Left hindlimb (tissue), 1 donor: Measurements from ENCODE around the gene SLC22A31.
"Not testable (repeated sequence)": the region's sequence is repeated elsewhere in the genome, so short reads cannot be mapped to it uniquely, and the experiment has no call there.

Experiments used
- DNase-seq: peaks from one replicate; pipeline ENCODE4 v3.0.0-alpha.2; 2018

SLC22A31 gene

DNA sequence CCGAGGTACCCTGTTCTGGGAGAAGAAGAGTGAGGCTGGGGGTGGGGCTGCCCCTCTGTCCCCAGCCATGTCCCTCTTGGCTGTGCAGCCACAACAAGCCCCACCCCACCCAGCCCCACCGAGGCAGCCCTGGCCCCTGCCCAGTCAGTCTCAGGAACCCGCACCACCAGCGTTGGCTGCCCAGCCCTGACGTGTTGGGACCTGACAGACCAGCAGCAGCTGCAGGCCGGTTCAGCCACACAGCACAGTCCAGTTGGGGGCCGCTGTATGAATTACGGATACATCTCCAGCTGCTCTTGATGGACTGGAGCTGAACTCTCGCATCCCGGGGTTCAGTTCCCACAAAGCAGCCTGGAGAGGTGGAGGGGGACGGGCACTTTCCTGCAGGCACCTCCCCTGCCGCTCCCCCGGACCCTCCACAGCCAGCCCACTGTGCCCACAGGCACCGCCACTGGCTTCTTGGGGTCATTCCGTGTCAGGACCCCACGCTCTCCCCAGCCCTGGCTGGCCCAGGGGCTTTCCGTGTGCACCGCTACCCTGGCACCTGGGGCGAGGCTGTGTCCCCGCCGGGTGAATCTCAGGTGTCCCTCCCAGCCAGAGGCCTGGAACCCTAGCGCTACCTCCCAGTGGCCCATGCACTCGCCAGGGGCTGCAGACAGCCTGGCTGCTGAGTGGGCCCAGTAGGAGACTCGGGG lies 21.7 kb downstream of the SLC22A31 start:
- DNase-seq: no peak

DNA sequence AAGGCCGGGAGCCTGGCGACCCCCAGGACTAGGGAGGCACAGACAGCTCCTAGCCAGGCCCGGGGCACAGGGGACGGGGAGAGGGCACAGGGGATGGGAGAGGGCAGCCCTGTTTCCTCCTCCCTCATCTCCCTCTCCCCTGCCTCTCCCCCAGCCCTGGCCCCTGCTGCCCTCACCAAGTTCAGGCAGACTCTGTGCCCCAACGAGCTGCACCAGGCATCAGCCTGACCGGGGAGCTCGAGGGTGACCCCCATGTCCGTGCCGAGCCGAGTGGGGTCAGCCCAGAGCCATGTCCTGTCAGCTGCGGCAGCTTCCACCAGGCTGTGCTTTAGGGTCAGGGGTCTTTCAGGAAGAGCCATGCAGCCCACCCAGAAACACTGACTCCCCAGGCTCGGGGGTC lies 22.8 kb downstream of the SLC22A31 start:
- no peak for DNase-seq

DNA sequence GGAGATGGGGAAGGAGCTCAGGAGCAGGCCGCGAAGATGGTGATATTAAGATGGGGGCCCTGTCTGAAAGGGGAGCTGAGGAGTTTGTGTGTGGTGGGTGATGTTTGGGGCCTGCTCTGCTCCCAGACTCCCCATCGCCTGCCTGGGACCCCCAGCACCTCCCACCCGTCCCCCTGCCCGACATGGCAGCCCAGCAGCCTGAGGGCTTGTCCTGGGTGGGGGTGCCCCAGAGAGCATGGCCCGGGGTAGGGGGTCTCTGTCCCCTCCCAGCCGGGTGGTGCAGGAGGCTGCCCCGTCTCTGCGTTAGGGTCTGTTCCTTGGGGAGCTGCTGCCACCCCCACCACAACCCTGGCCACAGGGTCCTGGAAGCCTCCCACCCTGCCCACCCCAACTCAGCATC lies 23.6 kb downstream of the SLC22A31 start:
- no peak for DNase-seq

DNA sequence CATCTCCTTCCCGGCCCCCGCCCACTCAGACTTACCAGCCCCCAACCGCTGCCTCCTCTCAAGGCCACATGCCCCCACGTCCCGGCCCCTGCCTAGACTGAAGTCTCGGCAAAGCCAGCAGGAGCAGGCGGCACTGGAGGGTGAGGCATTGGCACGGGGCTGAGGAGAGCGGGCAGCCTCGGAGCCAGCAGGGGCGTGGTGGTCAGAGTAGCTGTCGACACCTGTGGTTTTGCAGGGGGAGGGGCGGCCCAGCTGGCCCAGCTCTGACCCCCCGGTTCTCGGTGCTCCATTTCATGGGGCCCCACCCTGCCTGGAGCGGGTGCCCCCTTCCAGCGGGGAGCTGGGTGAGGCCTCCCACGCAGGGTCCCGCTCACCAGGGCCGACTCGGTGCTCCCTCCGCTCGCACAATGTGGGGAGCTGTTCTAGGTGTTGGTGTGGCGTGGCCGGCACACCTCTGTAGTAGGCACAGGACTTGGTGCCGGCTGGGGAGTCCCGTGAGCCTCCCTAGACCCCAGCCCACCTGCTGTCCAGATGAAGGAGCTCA lies 24.1 kb downstream of the SLC22A31 start:
- DNase-seq: peak; percentile 69

DNA sequence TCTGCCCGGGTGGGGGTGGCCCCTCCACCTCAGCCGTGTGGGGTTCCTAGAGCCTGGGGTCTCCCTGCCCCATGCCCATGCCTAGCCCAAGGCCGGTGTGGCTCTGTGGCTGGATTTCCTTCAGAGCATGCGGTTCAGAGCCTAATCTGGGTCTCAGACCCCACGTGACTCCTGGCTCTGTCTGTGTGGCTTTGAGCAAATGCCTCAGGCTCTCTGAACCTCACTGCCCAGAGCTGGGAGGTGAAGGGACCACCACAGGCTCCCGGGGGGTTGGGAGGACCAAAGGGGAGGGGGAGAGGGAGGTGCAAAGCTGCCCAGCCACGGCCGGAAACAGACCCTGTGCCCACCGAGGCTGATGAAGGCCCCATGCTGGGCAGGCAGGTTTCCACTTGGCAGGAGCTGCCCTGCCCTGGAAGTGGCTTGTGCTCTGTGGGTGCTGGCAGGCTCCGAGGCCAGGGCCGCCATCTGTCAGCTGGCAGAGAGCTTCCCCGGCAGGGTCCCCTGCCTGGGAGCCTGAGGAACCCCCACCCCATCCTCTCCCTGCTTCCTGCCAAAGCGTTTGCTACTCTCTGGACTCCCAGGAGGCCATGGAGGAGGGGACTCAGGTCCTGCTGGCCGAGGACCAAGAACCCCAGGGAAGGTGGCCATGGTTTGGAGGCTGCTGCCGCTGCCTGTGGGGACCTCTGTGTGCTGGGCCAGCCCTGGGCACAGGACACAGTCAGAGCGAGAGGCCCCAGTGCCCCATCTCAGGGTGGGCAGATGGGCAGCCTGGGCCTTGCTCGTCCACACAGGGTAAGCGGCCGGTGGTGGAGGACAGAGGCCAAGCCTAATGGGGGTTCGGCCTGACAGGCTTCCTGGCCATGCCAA lies 24.8 kb downstream of the SLC22A31 start:
- DNase-seq: no peak

- DNase-seq: peak; percentile 83
These were observed 25.5 kb downstream of the SLC22A31 start for GRCh38 chr16:89174877-89175276.

DNA sequence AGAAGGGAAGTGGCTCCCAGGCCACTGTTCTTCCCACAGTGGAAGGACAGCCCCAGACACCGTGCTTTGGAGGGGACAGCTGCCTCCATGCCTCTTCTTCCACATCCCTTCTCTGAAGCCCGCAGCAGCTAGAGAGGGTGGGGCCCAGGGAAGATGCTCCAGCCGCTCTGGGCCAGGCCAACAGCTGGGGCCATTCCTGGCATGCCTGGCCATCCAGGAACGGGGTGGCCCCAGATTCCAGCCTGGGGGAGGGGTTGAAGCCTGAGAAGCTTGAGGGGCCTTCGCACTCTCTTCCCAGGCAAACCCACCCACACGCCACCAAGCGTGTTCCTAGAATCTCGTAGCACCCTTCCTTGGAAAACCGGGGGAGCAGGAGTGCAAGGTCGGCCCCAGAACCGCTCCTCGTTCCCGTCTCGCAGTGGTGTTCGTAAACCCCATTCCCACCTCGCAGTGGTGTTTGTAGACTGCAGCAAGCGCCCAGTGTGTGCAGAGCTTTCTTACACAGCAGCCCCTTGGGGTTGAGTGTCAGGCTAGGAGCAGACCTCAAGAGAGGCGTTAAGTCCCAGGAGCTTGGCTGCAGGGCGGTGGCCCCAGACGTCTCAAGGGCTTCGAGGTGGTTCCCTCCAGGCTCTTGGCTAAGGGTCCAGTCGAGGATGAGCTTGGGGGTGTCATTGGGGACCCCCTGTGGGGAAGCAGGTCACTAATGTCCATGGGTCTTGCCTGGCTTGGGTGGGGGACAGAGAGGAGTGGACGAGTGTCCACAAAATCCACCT lies 26.1 kb downstream of the SLC22A31 start:
- peak; percentile 72 for DNase-seq

DNA sequence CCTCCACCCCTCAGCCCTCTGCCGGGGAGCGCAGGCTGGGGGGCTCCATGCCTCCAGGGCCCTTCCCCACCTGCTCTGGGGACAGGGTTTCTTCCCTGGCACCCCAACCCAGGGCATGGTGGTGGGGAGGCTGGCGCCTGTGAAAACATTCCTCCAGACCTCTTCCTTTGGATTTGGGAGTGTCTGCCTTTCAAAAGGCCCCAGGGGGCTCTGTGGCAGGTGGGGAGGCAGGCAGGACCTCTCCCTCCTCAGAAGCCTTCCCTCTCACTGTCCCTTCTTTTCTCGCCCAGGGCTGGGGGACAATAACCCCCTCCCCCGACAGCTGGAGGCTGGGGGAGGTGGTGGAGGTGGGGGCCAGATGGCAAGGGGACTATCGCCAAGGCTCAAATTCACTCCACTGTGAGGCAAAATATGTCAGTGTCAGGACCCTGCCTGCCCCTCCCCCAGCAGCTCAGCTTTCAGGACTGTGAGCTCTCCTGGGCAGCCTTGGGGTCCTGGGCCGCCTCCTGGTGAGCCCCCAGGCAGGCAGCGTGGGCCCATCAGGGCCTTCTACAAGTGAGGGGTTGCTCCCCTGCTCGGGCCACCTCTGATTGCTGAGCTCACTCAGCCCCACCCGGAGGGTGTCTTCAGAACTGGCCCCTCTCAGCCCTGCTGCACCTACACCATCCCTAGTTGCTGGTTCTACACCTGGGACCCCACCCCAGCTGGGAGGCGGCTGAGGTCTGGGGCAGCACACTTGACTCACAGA lies 27.0 kb downstream of the SLC22A31 start:
- no peak for DNase-seq

- peak; percentile 70 for DNase-seq
These were observed 27.7 kb downstream of the SLC22A31 start for GRCh38 chr16:89172528-89173173.

- no peak for DNase-seq
These were observed 28.2 kb downstream of the SLC22A31 start for GRCh38 chr16:89172171-89172527.

- DNase-seq: peak; percentile 96
These were observed 28.8 kb downstream of the SLC22A31 start, which contains the start of gene CDH15 for GRCh38 chr16:89171216-89172170. CDH15 (plus strand) TSS chr16:89171748; CDS start chr16:89171832, 84 bp downstream.

DNA sequence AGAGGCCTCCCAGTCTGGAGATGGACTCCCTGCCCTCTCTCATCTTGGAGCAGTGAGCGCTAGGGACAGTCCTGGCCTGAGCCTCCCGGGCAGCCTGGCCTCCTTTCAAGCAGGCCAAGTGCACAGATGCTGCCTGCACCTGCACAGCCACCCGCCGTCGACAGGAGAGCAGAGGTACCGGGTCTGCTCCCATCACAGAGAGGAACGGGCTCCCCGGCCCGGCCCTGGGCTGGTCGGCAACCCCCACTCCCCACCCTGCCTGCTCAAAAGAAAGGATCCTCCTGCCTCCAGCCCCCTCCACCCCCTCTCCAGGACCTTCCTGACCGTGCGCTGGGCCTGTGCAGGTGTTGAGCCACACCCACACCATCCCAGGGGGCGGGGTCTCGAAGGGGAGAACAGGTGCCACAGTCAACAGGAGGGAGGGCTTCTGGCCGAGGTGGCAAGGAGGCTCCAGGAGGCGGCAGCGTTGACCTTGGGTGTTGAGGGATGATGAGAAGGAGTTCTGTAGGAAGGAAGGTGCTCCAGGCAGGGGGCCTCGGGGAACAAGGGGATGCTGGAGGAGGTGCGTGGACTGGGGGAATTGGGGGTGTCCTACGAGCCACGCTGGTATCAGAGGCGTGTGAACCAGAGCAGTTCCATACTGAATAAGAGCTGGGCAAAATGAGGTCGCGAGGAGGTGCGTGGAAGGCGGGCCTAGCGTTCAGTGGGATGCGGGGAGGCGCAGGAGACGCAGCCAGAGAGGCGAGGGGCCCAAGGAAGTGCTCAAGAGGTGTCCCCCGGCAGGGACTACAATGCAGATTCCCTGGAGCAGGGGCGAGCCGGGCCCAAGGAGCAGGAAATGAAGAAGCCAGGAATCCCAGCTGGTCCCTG lies 29.8 kb downstream of the SLC22A31 start:
- DNase-seq: no peak

DNA sequence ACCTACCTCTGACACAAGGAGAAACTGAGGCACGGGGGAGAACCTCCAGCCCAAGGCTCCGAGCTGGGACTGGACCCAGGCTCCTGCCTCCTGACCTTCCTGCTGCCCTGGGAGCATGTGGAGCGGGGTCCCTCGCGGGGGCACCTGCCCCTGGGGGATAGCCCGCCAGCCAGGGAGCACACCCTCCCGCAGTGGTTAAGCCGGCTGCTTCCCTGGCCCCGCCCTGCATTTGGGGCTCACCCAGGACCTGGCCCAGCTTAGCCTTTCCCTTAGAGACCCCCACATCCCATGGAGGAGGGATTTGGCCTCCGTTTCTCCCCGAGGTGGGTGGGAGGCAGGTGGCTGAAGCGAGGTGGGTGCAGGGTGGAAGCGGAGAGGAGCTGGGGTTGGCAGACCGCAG lies 30.6 kb downstream of the SLC22A31 start:
- DNase-seq: no peak

- DNase-seq: no peak
These were observed 31.8 kb downstream of the SLC22A31 start for GRCh38 chr16:89168381-89169189.

GRCh38 chr16:89167425-89167941 lies 32.9 kb downstream of the SLC22A31 start:
- peak; percentile 85 for DNase-seq

- DNase-seq: no peak
These were observed 33.5 kb downstream of the SLC22A31 start for GRCh38 chr16:89166696-89167424.

DNA sequence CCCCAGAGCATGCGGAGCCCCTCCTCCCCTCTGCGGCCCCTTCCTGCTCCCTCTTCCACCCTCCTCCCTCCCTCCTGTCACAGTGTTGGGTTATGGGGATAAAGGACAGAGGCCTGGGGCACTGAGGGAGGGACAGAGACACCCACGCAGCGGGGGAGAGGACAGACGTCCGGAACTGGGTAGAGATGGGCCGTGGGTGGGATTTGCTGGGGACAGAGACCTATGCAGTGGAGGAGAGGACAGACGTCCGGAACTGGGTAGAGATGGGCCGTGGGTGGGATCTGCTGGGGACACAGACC lies 34.7 kb downstream of the SLC22A31 start:
- not testable (repeated sequence) for DNase-seq
